ENCODE measurements around the gene FCER1G. TPM values are rescaled to one million over a fixed set of nuclear protein-coding genes. Genes with fewer than 3 reads are reported as not detected.

The FCER1G gene
- total RNA-seq, 2 donors from 2014 or later: 27.0 to 42.0 TPM

GRCh38 chr1:161201836-161202712, 13.0 kb upstream of the FCER1G start, which contains the start of gene NDUFS2:
NDUFS2 (plus strand) TSS chr1:161202367; CDS start chr1:161202386, 19 bp downstream.
- no peaks in the 10 kb centered on the region for H3K9me3 ChIP-seq
- peak; percentile 98 to 99 (median 99) for DNase-seq
- peak; percentile 96 for ATAC-seq
- WGBS, 2 donors: 2 to 4% methylated on average over 23 to 52 of the region's 53 CpGs
- no peak for TF ChIP-seq CTCF (IDR thresholded peaks at IDR 0.05)
- peak; percentile 51 to 88 (median 85) for TF ChIP-seq POLR2A (IDR thresholded peaks at IDR 0.05)
- H3K4me1 ChIP-seq: peaks cover 32% of the 10 kb centered on the region
- intact Hi-C loops (cut with DNase I): no loop called here
- H3K4me3 ChIP-seq: peak within 1 kb of the TSS; percentile 64 to 66
- H3K27ac ChIP-seq: peak within 1 kb of the TSS; percentile 88 to 96 (median 92)
- no peaks in the 10 kb centered on the region for H3K27me3 ChIP-seq
- peaks cover 0 to 12% of the 10 kb centered on the region in 2 donors for H3K36me3 ChIP-seq (replicated peaks in 1 of 2; ENCODE audit: insufficient read depth in 1 of 2, low read depth in 2 of 2)

- ATAC-seq (no peak), DNase-seq (no peak)
- H3K4me1 ChIP-seq: peaks cover 23% of the 10 kb centered on the region
- H3K4me3 ChIP-seq: no peak overlapping the region
- no peaks in the 10 kb centered on the region for H3K27me3 ChIP-seq
- H3K36me3 ChIP-seq (replicated peaks in 1 of 2; ENCODE audit: insufficient read depth in 1 of 2, low read depth in 2 of 2): peaks cover 0 to 36% of the 10 kb centered on the region in 2 donors
- TF ChIP-seq CTCF (IDR thresholded peaks at IDR 0.05) (no peak), POLR2A (IDR thresholded peaks at IDR 0.05) (no peak)
- intact Hi-C loops (cut with DNase I): loop anchor here (5.0 kb wide), 1 partner anchor 176 kb away; no protein-coding TSS in a partner anchor
- WGBS, 2 donors: 80 to 82% methylated on average over 12 of the region's 12 CpGs
- H3K27ac ChIP-seq: peak overlapping the region in 2 of 4 donors; percentile 49 to 52
- H3K9me3 ChIP-seq: no peaks in the 10 kb centered on the region
These were observed 8.5 kb upstream of the FCER1G start for GRCh38 chr1:161206411-161207140.

GRCh38 chr1:161207173-161207572, 7.9 kb upstream of the FCER1G start:
- peaks cover 0 to 42% of the 10 kb centered on the region in 2 donors for H3K36me3 ChIP-seq (replicated peaks in 1 of 2; ENCODE audit: insufficient read depth in 1 of 2, low read depth in 2 of 2)
- peak overlapping the region in 2 of 4 donors; percentile 49 to 52 for H3K27ac ChIP-seq
- no peak overlapping the region for H3K4me3 ChIP-seq
- 76 to 79% methylated on average over 7 to 8 of the region's 8 CpGs for WGBS, 2 donors
- no peaks in the 10 kb centered on the region for H3K9me3 ChIP-seq
- peaks cover 20% of the 10 kb centered on the region for H3K4me1 ChIP-seq
- H3K27me3 ChIP-seq: no peaks in the 10 kb centered on the region
- intact Hi-C loops (cut with DNase I): loop anchor here (5.0 kb wide), 1 partner anchor 175 kb away; no protein-coding TSS in a partner anchor
- ATAC-seq: peak; percentile 18
- DNase-seq: peak; percentile 22 to 64 (median 33)
- no peak for TF ChIP-seq CTCF (IDR thresholded peaks at IDR 0.05)
- TF ChIP-seq POLR2A (IDR thresholded peaks at IDR 0.05): no peak

- no peaks in the 10 kb centered on the region for H3K9me3 ChIP-seq
- intact Hi-C loops (cut with DNase I): loop anchor here (5.0 kb wide), 1 partner anchor 172 kb away; no protein-coding TSS in a partner anchor
- H3K27ac ChIP-seq: no peak overlapping the region
- H3K4me3 ChIP-seq: no peak overlapping the region
- peak; percentile 85 for ATAC-seq
- H3K4me1 ChIP-seq: no peaks in the 10 kb centered on the region
- peak; percentile 78 to 87 (median 84) for DNase-seq
- H3K36me3 ChIP-seq (replicated peaks in 1 of 2; ENCODE audit: insufficient read depth in 1 of 2, low read depth in 2 of 2): peaks cover 8 to 59% of the 10 kb centered on the region in 2 donors
- WGBS, 2 donors: 26 to 33% methylated on average over 11 of the region's 11 CpGs
- TF ChIP-seq POLR2A (IDR thresholded peaks at IDR 0.05): no peak
- peak; percentile 84 to 93 (median 88) for TF ChIP-seq CTCF (IDR thresholded peaks at IDR 0.05)
- no peaks in the 10 kb centered on the region for H3K27me3 ChIP-seq
These were observed 5.2 kb upstream of the FCER1G start for GRCh38 chr1:161209790-161210409.

All from body of pancreas (tissue), 4 donors.